Chondrocyte (in vitro differentiated cells): ENCODE results near the gene CDR2. TPM values are rescaled to one million over a fixed set of nuclear protein-coding genes. Genes with fewer than 3 reads are reported as not detected.
A peak's percentile ranks its signal among the peaks of the same experiment; 100 is the strongest.

Source experiments
- DNase-seq: peaks from one replicate; pipeline ENCODE4 v3.0.0; 2021; ENCODE audit warnings: mixed read lengths, low spot score
- H3K27ac Mint-ChIP-seq: one replicate; pipeline ENCODE4 v1.8.0; 2021; ENCODE audit warnings: mild to moderate bottlenecking, moderate library complexity, mixed read lengths; ENCODE audit not compliant: unreplicated experiment
- H3K27me3 Mint-ChIP-seq: 2 replicates; pipeline ENCODE4 v1.8.0; 2021; ENCODE audit warnings: low read depth, mixed read lengths
- H3K36me3 Mint-ChIP-seq: 2 replicates; pipeline ENCODE4 v1.8.0; 2021; ENCODE audit warnings: low read depth, mixed read lengths
- H3K4me1 Mint-ChIP-seq: 2 replicates; pipeline ENCODE4 v1.8.0; 2021; ENCODE audit warnings: low read depth, mild to moderate bottlenecking, mixed read lengths
- H3K4me3 Mint-ChIP-seq: one replicate; pipeline ENCODE4 v1.8.0; 2021; ENCODE audit warnings: mild to moderate bottlenecking, moderate library complexity, mixed read lengths; ENCODE audit not compliant: unreplicated experiment
- H3K9me3 Mint-ChIP-seq: 2 replicates; pipeline ENCODE4 v1.8.0; 2021; ENCODE audit warnings: low read depth, mixed read lengths
- CTCF ChIP-seq: fragments of 200-600 bp; sonication (generic); IDR thresholded peaks from 2 replicates; pipeline ENCODE4 v1.5.0; 2021; ENCODE audit warnings: antibody characterized with exemption, mild to moderate bottlenecking, moderate library complexity
- total RNA-seq: library from RNA; stranded (reverse); gene quantifications from 3 replicates; pipeline ENCODE4 v1.2.1, GENCODE V29; 2021

Gene CDR2
- total RNA-seq, 1 donor from 2014 or later, result 46.1 TPM

GRCh38 chr16:22297871-22298733 is 76.3 kb downstream of the CDR2 start:
- H3K4me3 Mint-ChIP-seq, result peak overlapping the region; percentile 83
- H3K36me3 Mint-ChIP-seq, result peaks cover 4% of the 10 kb centered on the region
- H3K4me1 Mint-ChIP-seq, result peaks cover 28% of the 10 kb centered on the region
- peak overlapping the region; percentile 92 for H3K27ac Mint-ChIP-seq
- no peaks in the 10 kb centered on the region for H3K27me3 Mint-ChIP-seq
- no peak for DNase-seq
- no peak for TF ChIP-seq CTCF
- no peaks in the 10 kb centered on the region for H3K9me3 Mint-ChIP-seq

GRCh38 chr16:22297114-22297870 is 77.1 kb downstream of the CDR2 start, which contains the start of gene POLR3E:
Gene POLR3E (plus strand): TSS chr16:22297409. CDS start chr16:22302969, 5,560 bp downstream.
- peak; percentile 99 for DNase-seq
- Mint-ChIP-seq H3K4me1 (peaks cover 28% of the 10 kb centered on the region), H3K27ac (peak within 1 kb of the TSS; percentile 92), H3K9me3 (no peaks in the 10 kb centered on the region), H3K4me3 (peak within 1 kb of the TSS; percentile 83), H3K36me3 (peaks cover 2% of the 10 kb centered on the region), H3K27me3 (no peaks in the 10 kb centered on the region)
- peak; percentile 90 for TF ChIP-seq CTCF

GRCh38 chr16:22296225-22297113 is 78.0 kb downstream of the CDR2 start:
- no peaks in the 10 kb centered on the region for H3K27me3 Mint-ChIP-seq
- H3K9me3 Mint-ChIP-seq, result no peaks in the 10 kb centered on the region
- H3K36me3 Mint-ChIP-seq, result no peaks in the 10 kb centered on the region
- DNase-seq, result no peak
- no peak for TF ChIP-seq CTCF
- peaks cover 35% of the 10 kb centered on the region for H3K4me1 Mint-ChIP-seq
- peak overlapping the region; percentile 83 for H3K4me3 Mint-ChIP-seq
- peak overlapping the region; percentile 92 for H3K27ac Mint-ChIP-seq

Other genes with a start within 250 kb of the CDR2 start
- gene SDR42E2, start 212.1 kb downstream of the CDR2 start, total RNA-seq, result not detected in 3 replicates
- 32.6 to 37.5 TPM (median 34.3 TPM) in 3 replicates for gene EEF2K, start 168.3 kb downstream of the CDR2 start, total RNA-seq
- 25.2 to 34.8 TPM (median 26.7 TPM) in 3 replicates for gene POLR3E, start 77.2 kb downstream of the CDR2 start, total RNA-seq
- gene NPIPB5, start 136.3 kb upstream of the CDR2 start, total RNA-seq, result 111 to 168 TPM (median 118 TPM) in 3 replicates